Measurements from ENCODE around the gene GRK5.

- no peak for TF ChIP-seq POLR2A (IDR thresholded peaks at IDR 0.05)
- no peak for TF ChIP-seq CTCF (IDR thresholded peaks at IDR 0.05)
These were observed 176.8 kb downstream of the GRK5 start for GRCh38 chr10:119384127-119384526.

Measured in lower leg skin (tissue), 3 donors.